ENCODE results near the gene MYBPC1.
"Not testable (repeated sequence)": the region's sequence is repeated elsewhere in the genome, so short reads cannot be mapped to it uniquely, and the experiment has no call there.

The MYBPC1 gene

GRCh38 chr12:101653503-101653902, 58.7 kb downstream of the MYBPC1 start:
- no peak for DNase-seq (ENCODE audit: low spot score)

- no peak for DNase-seq (ENCODE audit: low spot score)
These were observed 59.7 kb downstream of the MYBPC1 start for GRCh38 chr12:101654442-101654841.

DNA sequence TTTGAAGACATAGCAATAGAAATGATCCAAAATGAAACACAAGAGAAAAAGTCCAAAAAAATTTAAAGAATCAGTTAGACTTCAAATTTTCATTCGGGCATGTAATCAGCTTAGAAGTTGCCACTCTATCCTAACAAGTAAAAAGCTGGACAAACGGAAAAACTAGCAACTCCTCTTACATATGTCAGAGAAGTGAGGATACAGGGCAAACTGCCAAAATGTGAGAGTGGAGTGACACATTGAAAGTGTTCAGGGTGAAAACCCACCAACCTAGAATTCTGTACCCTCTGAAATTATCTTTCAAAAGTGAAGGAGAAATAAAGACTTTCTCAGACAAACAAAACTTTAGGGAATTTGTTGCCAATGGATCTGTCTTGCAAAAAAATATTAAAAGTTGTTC, 60.6 kb downstream of the MYBPC1 start:
- no peak for DNase-seq (ENCODE audit: low spot score)

DNA sequence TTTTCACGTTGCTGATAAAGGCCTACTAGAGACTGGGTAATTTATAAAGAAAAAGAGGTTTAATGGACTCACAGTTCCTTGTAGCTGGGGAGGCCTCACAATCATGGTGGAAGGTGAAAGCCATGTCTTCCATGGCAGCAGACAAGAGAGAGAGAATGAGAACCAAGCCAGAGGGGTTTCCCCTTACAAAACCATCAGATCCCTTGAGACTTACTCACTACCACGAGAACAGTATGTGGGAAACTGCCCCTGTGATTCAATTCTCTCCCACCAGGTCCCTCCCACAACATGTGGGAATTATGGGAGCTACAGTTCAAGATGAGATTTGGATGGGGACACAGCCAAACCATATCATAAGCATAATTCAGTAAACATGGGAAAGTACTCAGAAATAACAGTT, 65.9 kb downstream of the MYBPC1 start:
- DNase-seq (ENCODE audit: low spot score) = not testable (repeated sequence)

GRCh38 chr12:101663298-101663697, 68.5 kb downstream of the MYBPC1 start:
- DNase-seq (ENCODE audit: low spot score) = no peak

DNA sequence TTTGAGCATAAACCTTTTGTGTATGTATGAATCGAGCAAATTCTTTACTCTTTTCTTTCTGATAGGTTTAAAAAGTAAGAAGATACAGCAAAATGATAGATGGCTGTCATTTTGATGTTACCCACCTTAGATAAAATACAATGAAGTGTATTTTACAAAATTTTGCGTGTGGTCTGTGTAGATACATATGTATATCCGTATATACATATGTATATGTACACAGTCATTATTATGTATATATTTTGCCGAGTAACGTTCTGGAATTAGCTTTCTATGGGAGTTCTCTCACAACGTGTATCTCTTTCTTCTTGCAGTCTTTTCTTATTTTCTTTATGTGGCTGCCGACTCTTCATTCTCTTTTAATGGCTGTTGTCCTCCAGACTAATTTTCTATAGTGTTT, 70.2 kb downstream of the MYBPC1 start:
- no peak for DNase-seq (ENCODE audit: low spot score)

DNA sequence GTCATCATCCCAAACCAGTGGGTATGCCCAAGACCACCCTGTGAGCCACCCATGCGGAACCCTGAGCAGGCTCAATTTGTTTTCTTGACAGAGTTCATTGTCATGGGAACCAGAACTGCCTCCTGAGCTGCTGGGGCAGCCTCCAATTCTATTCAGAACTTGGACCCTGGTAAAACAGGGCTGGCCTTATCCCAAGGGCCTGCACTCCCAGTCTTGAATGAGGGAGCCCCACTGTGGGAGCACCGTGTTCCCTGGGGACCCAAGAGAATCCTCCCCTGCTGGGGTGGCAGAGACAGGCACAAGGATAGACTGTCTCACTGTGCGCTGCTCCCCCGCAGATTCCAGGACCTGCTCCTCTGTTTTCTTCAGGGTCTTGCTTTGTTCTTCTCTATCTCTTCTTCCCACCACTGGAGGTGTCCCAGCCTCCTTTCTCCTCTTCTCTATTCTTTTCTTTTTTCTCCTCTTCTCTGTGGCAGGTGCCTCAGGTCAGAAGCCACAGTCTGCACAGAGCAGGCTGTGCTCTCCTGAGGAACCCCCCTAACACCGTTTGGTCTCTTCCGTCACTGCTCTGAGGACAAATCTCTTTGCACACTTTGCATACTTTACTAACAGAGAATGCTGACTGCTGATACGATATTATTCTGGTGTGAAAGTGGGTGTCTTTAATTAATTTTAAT, 71.4 kb downstream of the MYBPC1 start:
- DNase-seq (ENCODE audit: low spot score) = no peak

DNA sequence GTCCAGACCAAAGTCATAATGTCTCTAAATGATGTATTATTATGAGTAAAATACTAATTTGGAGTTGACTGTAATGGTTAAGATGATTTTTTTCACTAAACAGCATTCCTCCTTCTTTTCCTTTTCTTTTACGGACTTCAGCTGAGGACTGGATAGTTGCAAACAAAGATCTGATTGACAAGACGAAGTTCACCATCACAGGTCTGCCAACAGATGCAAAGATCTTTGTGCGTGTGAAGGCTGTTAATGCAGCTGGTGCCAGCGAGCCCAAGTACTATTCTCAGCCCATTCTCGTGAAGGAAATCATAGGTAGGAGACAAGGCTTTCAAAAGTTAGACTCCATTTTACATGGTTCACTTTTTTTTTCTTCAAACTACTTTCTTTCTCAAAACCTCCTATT, 72.8 kb downstream of the MYBPC1 start:
- DNase-seq (ENCODE audit: low spot score) = no peak

- DNase-seq (ENCODE audit: low spot score) = peak; percentile 55
These were observed 75.4 kb downstream of the MYBPC1 start for GRCh38 chr12:101670007-101670671.

DNA sequence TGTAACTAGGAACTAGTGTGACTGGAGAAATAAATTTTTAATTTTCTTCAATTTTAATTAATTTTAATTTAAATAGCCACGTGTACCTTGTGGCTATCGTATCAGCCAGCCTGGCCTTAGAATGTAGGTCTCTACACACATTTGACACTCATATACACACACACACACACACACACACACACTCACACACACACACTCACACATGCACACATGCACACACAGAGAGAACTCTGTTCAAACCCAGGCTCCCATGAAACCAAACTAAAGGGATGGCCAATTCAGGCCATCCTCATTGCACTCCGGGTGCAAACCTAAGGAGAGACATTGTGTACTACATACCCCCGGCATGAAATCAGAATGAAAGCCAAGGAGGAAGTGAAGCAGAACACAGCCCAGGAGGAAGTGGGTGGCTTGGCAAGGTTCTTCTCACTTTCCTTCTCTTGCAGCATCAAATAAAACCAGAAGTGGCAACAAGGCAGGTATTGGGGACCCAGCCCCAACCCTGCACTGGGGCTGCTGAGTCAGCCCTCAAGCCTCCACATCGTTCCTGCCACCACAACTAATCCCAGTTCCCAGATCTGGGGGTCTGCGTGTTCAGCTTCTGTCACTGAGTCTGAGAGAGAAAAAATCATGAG, 76.5 kb downstream of the MYBPC1 start:
- DNase-seq (ENCODE audit: low spot score) = peak; percentile 29

GRCh38 chr12:101671833-101672232, 77.1 kb downstream of the MYBPC1 start:
- no peak for DNase-seq (ENCODE audit: low spot score)

GRCh38 chr12:101675555-101675954, 80.8 kb downstream of the MYBPC1 start:
- DNase-seq (ENCODE audit: low spot score) = no peak

DNA sequence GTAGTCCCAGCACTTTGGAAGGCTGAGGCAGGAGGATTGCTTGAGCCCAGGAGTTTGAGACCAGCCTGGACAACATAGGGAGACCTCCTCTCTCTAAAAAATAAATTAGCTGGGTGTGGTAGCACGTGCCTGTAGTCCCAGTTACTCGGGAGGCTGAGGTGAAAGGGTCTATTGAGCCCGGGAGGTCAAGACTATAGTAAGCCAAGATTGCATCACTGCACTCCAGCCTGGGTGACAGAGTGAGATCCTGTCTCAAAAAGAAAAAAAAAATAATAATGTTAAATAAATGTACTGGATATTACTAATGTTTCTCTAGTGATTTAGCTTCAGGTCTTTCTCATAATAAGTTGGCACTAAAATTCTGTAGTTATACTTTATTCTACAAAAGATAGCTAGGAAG, 81.7 kb downstream of the MYBPC1 start:
- DNase-seq (ENCODE audit: low spot score) = not testable (repeated sequence)

DNA sequence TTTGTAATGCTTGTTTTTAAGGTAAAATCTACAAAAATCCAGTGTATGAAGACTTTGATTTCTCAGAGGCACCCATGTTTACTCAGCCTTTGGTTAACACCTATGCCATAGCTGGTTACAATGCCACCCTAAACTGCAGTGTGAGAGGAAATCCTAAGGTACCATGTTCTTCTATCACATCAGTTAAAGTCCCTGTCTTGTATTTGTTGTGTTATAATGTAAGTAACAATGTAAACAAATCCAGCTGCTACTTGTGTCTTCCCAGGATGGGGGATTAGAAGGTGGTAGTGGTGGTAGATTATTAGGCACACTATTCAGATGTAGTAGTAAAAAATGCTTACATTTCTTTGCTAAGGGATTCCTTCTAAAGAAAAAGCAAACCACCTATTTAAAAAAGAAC, 83.3 kb downstream of the MYBPC1 start:
- no peak for DNase-seq (ENCODE audit: low spot score)

GRCh38 chr12:101680240-101680639, 85.5 kb downstream of the MYBPC1 start:
- no peak for DNase-seq (ENCODE audit: low spot score)

DNA sequence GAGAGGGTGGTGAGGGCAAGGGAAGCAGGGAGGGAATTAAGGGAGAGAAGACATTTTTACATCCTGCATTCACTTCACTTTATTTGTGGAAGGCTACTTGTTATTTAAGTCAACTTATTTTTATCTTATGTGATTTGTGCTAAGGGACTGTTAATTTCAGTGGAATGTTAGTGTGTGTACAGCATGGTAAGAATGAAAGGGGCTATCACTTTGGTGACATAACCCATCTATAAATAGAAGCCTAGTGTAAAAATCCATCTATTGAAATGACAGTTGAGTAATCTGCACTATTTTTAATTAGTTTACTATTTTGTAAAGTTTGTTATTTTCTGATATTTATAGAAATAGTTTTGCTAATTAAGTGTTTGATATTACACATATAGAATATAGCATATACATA, 85.9 kb downstream of the MYBPC1 start:
- no peak for DNase-seq (ENCODE audit: low spot score)

GRCh38 chr12:101681627-101682026, 86.9 kb downstream of the MYBPC1 start:
- DNase-seq (ENCODE audit: low spot score) = not testable (repeated sequence)

- no peak for DNase-seq (ENCODE audit: low spot score)
These were observed 90.3 kb downstream of the MYBPC1 start for GRCh38 chr12:101685092-101685491.

GRCh38 chr12:101686176-101686575, 91.4 kb downstream of the MYBPC1 start:
- DNase-seq (ENCODE audit: low spot score) = no peak

GRCh38 chr12:101690544-101691098, 95.8 kb downstream of the MYBPC1 start:
- DNase-seq (ENCODE audit: low spot score) = no peak

DNA sequence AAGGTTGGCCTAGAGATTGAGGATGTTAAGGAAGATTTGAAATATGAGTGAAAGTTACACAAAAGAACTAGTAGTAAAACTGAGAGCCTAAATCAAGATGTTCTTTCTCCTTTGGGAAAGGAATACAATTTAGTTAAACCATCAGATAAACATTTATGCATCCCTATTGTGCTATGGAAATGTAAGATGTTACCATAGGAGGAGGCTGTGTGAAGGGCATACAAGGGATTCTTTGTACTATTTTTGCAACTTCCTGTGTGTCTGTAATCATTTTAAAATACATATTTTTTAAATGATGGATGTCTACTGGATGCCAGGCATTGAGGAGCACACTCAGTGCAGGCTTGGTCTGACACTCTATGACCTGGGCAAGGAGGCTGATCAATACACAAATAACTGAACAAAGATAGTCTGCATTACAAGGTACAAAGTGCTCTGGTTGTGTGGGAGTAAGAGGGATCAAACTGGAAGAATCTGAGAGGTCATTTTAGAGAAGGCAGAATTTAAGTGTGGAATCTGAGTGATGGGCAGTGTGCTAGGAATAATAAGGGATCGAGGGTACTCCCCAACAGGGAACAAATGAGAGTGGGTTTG, 96.8 kb downstream of the MYBPC1 start:
- no peak for DNase-seq (ENCODE audit: low spot score)

- no peak for DNase-seq (ENCODE audit: low spot score)
These were observed 99.6 kb downstream of the MYBPC1 start for GRCh38 chr12:101694297-101694848.
